ENCODE measurements around the gene TBC1D5.
"Not testable (repeated sequence)": the region's sequence is repeated elsewhere in the genome, so short reads cannot be mapped to it uniquely, and the experiment has no call there.

The TBC1D5 gene

GRCh38 chr3:17730318-17730967, 12.0 kb downstream of the TBC1D5 start:
- DNase-seq, result peak in 1 of 42 donors; percentile 33
- intact Hi-C loops (cut with DNase I), result no loop called here

- intact Hi-C loops (cut with DNase I), result no loop called here
- DNase-seq, result no peak
Observed at GRCh38 chr3:17726313-17726712, 16.1 kb downstream of the TBC1D5 start.

GRCh38 chr3:17725844-17726243, 16.6 kb downstream of the TBC1D5 start:
- DNase-seq; intact Hi-C loops (cut with DNase I): not testable (repeated sequence)

- intact Hi-C loops (cut with DNase I), result no loop called here
Observed at GRCh38 chr3:17724948-17725347, 17.5 kb downstream of the TBC1D5 start.

GRCh38 chr3:17724122-17724521, 18.3 kb downstream of the TBC1D5 start:
- intact Hi-C loops (cut with DNase I), result no loop called here
- no peak for DNase-seq

More at GRCh38 chr3:17724948-17725347, 17.5 kb downstream of the TBC1D5 start:
- no peak for DNase-seq

GRCh38 chr3:17717411-17717810, 25.0 kb downstream of the TBC1D5 start:
- DNase-seq, result no peak
- intact Hi-C loops (cut with DNase I), result no loop called here

- no peak for DNase-seq
- intact Hi-C loops (cut with DNase I), result no loop called here
Observed at GRCh38 chr3:17714473-17714872, 28.0 kb downstream of the TBC1D5 start.

GRCh38 chr3:17709236-17709810, 33.1 kb downstream of the TBC1D5 start:
- intact Hi-C loops (cut with DNase I), result no loop called here
- DNase-seq, result no peak

GRCh38 chr3:17707813-17708543, 34.5 kb downstream of the TBC1D5 start:
- DNase-seq, result no peak
- intact Hi-C loops (cut with DNase I), result no loop called here

GRCh38 chr3:17705991-17706390, 36.4 kb downstream of the TBC1D5 start:
- intact Hi-C loops (cut with DNase I), result not testable (repeated sequence)

GRCh38 chr3:17699815-17700214, 42.6 kb downstream of the TBC1D5 start:
- DNase-seq; intact Hi-C loops (cut with DNase I): not testable (repeated sequence)

More at GRCh38 chr3:17705991-17706390, 36.4 kb downstream of the TBC1D5 start:
- not testable (repeated sequence) for DNase-seq

GRCh38 chr3:17695665-17696064, 46.8 kb downstream of the TBC1D5 start:
- DNase-seq; intact Hi-C loops (cut with DNase I): not testable (repeated sequence)

- DNase-seq; intact Hi-C loops (cut with DNase I): not testable (repeated sequence)
Observed at GRCh38 chr3:17693670-17693999, 48.8 kb downstream of the TBC1D5 start.

GRCh38 chr3:17692846-17693669, 49.4 kb downstream of the TBC1D5 start:
- intact Hi-C loops (cut with DNase I), result not testable (repeated sequence)
- peak in 33 of 42 donors; percentile 5 to 63 (median 30) for DNase-seq

- DNase-seq, result no peak
- intact Hi-C loops (cut with DNase I), result no loop called here
Observed at GRCh38 chr3:17687566-17687965, 54.9 kb downstream of the TBC1D5 start.

GRCh38 chr3:17686613-17687012, 55.8 kb downstream of the TBC1D5 start:
- intact Hi-C loops (cut with DNase I), result no loop called here

GRCh38 chr3:17683542-17684207, 58.8 kb downstream of the TBC1D5 start:
- intact Hi-C loops (cut with DNase I), result no loop called here
- peak in 1 of 42 donors; percentile 19 for DNase-seq

More at GRCh38 chr3:17686613-17687012, 55.8 kb downstream of the TBC1D5 start:
- DNase-seq, result peak in 13 of 42 donors; percentile 10 to 61 (median 31)

GRCh38 chr3:17680530-17680929, 61.9 kb downstream of the TBC1D5 start:
- DNase-seq, result no peak
- intact Hi-C loops (cut with DNase I), result no loop called here

All from head of caudate nucleus (tissue), 42 donors.